ENCODE results near the gene CRYM. TPM values are rescaled to one million over a fixed set of nuclear protein-coding genes. Genes with fewer than 3 reads are reported as not detected.
"Not testable (repeated sequence)": the region's sequence is repeated elsewhere in the genome, so short reads cannot be mapped to it uniquely, and the experiment has no call there.

Gene CRYM
- total and polyA plus RNA-seq, 4 donors: 0.30 to 2.8 TPM; not detected in 2

DNA sequence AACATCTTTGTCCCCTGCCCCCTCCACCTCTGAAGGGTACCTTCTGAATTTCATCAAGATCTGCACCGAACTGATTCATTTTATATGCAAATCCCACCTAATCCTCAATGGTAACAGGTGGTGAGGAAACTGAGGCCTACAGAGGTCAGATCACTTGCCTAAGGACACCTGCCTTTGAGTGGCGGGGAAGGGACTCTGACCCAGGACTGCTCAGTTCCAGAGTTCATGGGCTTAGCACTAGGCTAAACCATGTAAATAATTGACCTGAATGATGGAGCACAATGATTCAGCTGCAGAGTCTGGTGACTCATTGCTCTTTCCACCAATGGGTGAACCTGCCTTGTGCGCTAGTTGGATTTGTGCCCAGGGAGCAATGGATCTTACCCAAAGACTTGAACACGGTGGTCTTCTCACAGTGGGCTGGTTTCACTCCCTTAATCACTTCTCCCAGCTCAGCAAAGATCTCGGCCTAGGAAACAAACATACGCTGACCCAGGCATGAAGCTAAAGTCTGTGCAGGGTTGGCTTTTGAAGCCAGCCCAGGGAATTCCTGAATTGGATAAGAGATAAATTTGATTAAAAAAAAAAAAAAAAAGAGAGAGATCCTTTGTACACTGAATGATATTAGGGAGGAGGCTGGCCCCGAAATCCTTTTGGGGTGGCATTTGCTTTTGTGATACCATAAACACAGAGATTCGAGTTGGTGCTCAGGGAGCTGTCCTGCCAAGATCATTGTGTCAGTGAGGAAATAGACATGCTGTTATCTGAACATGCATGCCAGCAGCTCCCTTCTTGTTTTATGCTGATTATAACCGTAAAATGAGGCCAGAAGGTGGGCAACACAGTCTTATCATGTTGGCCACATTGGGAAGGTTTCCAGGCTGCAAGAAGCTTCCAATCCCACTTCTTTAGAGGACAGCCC, 17.0 kb downstream of the CRYM start:
- Histone ChIP-seq H3K4me3 (ENCODE audit: low read length in 2 of 2) (no peak overlapping the region), H3K36me3 (ENCODE audit: control insufficient read depth in 1 of 2, insufficient read depth in 2 of 2, low read length in 1 of 2) (no peaks in the 10 kb centered on the region), H3K27ac (ENCODE audit: low read depth in 1 of 2, low read length in 2 of 2) (no peak overlapping the region), H3K9me3 (ENCODE audit: control insufficient read depth, low read length) (no peaks in the 10 kb centered on the region), H3K4me1 (ENCODE audit: control insufficient read depth in 1 of 2, insufficient read depth in 2 of 2, low read length in 2 of 2) (peaks cover 0 to 2% of the 10 kb centered on the region in 2 donors), H3K27me3 (ENCODE audit: control insufficient read depth in 1 of 2, insufficient read depth in 2 of 2, low read length in 1 of 2) (no peaks in the 10 kb centered on the region)
- WGBS, 2 donors: 68% methylated on average over 9 of the region's 9 CpGs
- DNase-seq (peak in 1 of 2 donors; percentile 65), ATAC-seq (ENCODE audit: low FRiP score) (no peak)
- intact Hi-C loops (cut with DNase I): no loop called here

DNA sequence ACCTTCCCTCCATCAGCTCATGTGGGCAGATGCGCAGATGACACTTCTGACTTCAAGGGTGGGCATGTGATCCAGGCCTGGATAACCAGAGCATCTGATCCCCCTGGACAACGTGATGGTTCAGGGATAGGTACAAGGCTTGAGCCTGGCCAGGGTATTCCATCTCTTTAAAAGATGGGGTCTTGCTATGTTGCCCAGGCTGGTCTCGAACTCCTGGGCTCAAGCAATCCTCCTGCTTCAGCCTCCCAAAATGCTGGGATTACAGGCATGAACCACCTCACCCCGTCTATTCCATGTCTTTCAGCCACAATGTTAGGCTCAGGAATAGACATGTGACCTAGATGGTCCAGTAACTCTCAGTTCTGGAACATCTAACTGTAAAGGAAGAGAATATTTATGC, 20.8 kb downstream of the CRYM start:
- Histone ChIP-seq H3K27me3 (ENCODE audit: control insufficient read depth in 1 of 2, insufficient read depth in 2 of 2, low read length in 1 of 2) (no peaks in the 10 kb centered on the region), H3K36me3 (ENCODE audit: control insufficient read depth in 1 of 2, insufficient read depth in 2 of 2, low read length in 1 of 2) (no peaks in the 10 kb centered on the region), H3K4me3 (ENCODE audit: low read length in 2 of 2) (no peak overlapping the region), H3K4me1 (ENCODE audit: control insufficient read depth in 1 of 2, insufficient read depth in 2 of 2, low read length in 2 of 2) (no peaks in the 10 kb centered on the region), H3K9me3 (ENCODE audit: control insufficient read depth, low read length) (no peaks in the 10 kb centered on the region), H3K27ac (ENCODE audit: low read depth in 1 of 2, low read length in 2 of 2) (no peak overlapping the region)
- DNase-seq: no peak
- WGBS, 2 donors: 92 to 95% methylated on average over 4 of the region's 4 CpGs
- intact Hi-C loops (cut with DNase I): no loop called here
- ATAC-seq (ENCODE audit: low FRiP score): no peak

DNA sequence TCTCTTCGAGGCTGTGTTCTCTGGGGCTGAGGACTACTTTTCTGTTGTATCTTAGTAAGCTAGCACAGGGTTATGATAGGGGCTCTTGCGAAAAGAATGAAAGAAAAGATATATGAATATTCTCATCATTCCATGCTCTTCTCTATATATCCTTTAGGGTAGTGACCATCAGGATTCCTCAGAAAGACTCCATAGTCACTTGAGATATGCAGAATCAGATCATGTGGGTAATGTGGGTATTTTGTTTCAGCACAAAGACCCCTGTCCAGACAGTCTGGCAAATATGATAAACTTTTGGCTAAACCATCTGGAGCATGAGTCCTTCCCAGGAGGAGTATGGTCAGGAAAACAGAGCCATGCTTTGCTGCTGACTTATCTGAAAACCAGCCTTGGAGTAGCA, 21.5 kb downstream of the CRYM start:
- H3K27ac ChIP-seq (ENCODE audit: low read depth in 1 of 2, low read length in 2 of 2): no peak overlapping the region
- WGBS, 2 donors: 93 to 96% methylated on average over 2 of the region's 2 CpGs
- ATAC-seq (ENCODE audit: low FRiP score): no peak

DNA sequence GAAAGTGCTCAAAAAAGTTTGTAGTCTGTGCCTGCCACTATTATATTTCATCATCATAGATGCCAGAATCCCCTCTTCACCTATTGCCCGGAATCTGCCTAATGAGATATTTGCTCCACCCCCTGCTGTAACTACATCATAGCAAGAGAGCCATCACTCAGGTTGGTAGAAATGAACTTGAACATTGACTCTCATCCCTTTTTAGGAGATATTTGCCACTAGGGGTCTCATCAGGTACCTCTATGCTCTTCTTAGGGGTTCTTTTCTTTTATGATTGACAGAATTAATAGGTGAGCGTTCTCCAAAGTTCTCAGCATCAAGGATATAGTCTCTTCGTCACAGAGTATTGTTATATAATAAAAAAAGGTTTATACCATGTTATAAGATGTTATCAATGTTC, 24.6 kb downstream of the CRYM start:
- Histone ChIP-seq H3K27me3 (ENCODE audit: control insufficient read depth in 1 of 2, insufficient read depth in 2 of 2, low read length in 1 of 2) (peaks cover 0 to 1% of the 10 kb centered on the region in 2 donors), H3K36me3 (ENCODE audit: control insufficient read depth in 1 of 2, insufficient read depth in 2 of 2, low read length in 1 of 2) (no peaks in the 10 kb centered on the region), H3K4me3 (ENCODE audit: low read length in 2 of 2) (no peak overlapping the region), H3K9me3 (ENCODE audit: control insufficient read depth, low read length) (no peaks in the 10 kb centered on the region), H3K27ac (ENCODE audit: low read depth in 1 of 2, low read length in 2 of 2) (no peak overlapping the region), H3K4me1 (ENCODE audit: control insufficient read depth in 1 of 2, insufficient read depth in 2 of 2, low read length in 2 of 2) (no peaks in the 10 kb centered on the region)
- intact Hi-C loops (cut with DNase I): no loop called here
- DNase-seq: no peak
- no peak for ATAC-seq (ENCODE audit: low FRiP score)
- 91 to 94% methylated on average over 3 of the region's 3 CpGs for WGBS, 2 donors

More for the DNA sequence above, 21.5 kb downstream of the CRYM start:
- DNase-seq: no peak
- Histone ChIP-seq H3K4me3 (ENCODE audit: low read length in 2 of 2) (no peak overlapping the region), H3K4me1 (ENCODE audit: control insufficient read depth in 1 of 2, insufficient read depth in 2 of 2, low read length in 2 of 2) (no peaks in the 10 kb centered on the region), H3K9me3 (ENCODE audit: control insufficient read depth, low read length) (no peaks in the 10 kb centered on the region), H3K36me3 (ENCODE audit: control insufficient read depth in 1 of 2, insufficient read depth in 2 of 2, low read length in 1 of 2) (no peaks in the 10 kb centered on the region), H3K27me3 (ENCODE audit: control insufficient read depth in 1 of 2, insufficient read depth in 2 of 2, low read length in 1 of 2) (no peaks in the 10 kb centered on the region)
- intact Hi-C loops (cut with DNase I): no loop called here

DNA sequence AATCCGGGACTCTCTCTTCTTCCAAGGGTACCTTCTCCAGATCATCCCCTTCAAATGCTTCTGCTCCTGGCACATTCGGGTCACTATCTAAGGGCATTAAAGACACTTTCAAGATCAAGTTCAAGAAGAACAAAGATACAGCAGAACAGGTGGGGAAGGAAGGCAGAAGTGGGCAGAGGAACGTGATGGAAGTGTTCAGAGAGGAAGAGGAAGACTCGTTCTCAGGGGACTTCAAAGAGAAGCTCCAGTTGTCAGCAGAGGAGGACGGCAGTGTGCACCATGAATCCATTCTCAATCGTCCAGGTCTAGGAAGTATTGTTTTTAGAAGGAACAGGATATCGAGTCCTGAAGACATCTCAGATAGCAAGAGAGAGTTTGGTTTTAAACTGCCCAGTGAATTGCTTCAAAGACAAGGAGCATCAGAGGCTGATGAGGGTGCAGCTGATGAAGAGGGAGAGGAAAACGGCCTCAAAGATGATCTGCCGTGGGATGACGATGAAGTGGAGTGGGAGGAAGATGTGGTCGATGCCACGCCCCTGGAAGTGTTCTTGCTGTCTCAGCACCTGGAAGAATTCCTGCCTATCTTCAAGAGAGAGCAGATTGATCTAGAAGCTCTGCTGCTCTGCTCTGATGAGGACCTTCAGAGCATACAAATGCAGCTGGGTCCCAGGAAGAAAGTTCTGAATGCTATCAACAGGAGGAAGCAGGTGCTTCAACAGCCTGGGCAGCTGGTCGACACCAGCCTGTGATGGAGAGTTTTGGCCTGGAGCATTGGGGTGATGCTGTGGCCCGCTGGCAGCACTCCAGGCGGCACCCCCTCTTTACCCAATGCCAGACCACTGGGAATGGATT, 27.8 kb downstream of the CRYM start:
- ATAC-seq (ENCODE audit: low FRiP score): no peak

DNA sequence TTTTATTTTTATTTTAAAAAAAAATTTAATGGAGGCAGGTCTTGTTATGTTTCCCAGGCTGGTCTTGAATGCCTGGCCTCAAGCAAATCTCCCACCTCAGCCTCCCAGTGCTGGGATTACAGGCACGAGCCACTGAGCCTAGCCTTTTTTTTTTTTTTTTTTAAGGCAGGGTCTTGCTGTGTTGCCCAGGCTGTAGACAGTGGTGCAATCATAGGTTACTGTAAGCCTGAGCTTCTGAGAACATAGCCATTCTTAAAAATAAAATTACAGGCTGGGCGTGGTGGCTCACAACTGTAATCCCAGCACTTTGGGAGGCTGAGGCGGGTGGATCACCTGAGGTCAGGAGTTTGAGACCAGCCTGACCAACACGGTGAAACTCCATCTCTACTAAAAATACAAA, 29.9 kb downstream of the CRYM start:
- intact Hi-C loops (cut with DNase I); ATAC-seq (ENCODE audit: low FRiP score); H3K4me1 ChIP-seq (ENCODE audit: control insufficient read depth in 1 of 2, insufficient read depth in 2 of 2, low read length in 2 of 2); H3K27ac ChIP-seq (ENCODE audit: low read depth in 1 of 2, low read length in 2 of 2); DNase-seq; H3K27me3 ChIP-seq (ENCODE audit: control insufficient read depth in 1 of 2, insufficient read depth in 2 of 2, low read length in 1 of 2); H3K9me3 ChIP-seq (ENCODE audit: control insufficient read depth, low read length); H3K36me3 ChIP-seq (ENCODE audit: control insufficient read depth in 1 of 2, insufficient read depth in 2 of 2, low read length in 1 of 2); H3K4me3 ChIP-seq (ENCODE audit: low read length in 2 of 2): not testable (repeated sequence)
- WGBS, 2 donors: 82 to 86% methylated on average over 4 of the region's 4 CpGs

More for the DNA sequence above, 27.8 kb downstream of the CRYM start:
- H3K4me3 ChIP-seq (ENCODE audit: low read length in 2 of 2): no peak overlapping the region
- no peaks in the 10 kb centered on the region for H3K4me1 ChIP-seq (ENCODE audit: control insufficient read depth in 1 of 2, insufficient read depth in 2 of 2, low read length in 2 of 2)
- 86 to 88% methylated on average over 15 of the region's 15 CpGs for WGBS, 2 donors
- peaks cover 0 to 1% of the 10 kb centered on the region in 2 donors for H3K27me3 ChIP-seq (ENCODE audit: control insufficient read depth in 1 of 2, insufficient read depth in 2 of 2, low read length in 1 of 2)
- H3K27ac ChIP-seq (ENCODE audit: low read depth in 1 of 2, low read length in 2 of 2): no peak overlapping the region
- no peaks in the 10 kb centered on the region for H3K9me3 ChIP-seq (ENCODE audit: control insufficient read depth, low read length)
- intact Hi-C loops (cut with DNase I): no loop called here
- DNase-seq: no peak
- H3K36me3 ChIP-seq (ENCODE audit: control insufficient read depth in 1 of 2, insufficient read depth in 2 of 2, low read length in 1 of 2): no peaks in the 10 kb centered on the region

DNA sequence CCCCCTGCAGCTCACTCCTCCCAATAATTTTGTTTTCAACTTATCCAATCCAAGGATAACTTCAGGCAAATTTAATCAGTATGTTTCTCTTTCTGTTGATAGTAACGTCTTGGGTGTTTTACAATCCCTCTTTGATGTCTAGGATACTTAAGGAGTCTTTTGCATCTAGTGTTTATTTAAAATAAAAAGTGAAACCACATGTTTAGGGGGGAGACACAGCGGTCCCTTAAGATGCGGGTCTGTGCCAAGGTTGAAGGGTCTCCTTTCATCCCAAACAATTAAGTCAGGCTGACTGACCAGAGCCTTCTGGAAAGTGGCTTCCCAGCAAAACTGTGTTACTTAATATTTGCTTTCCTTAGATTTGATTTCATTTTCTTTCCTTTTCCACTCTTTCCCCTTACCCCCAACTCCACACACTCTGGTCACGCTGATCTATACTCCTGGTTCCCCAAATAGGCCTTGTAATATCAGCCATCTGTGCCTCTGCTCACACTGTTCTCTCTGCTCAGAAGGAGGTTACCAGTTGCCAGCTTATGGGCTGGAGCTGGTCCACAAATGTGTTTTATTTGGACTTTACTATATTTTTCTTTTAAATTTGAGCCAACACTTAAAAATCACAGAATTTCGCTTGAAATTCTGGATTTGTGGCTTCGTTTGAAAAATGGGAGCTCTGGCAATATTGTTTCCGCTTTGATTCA, 33.4 kb downstream of the CRYM start:
- H3K27me3 ChIP-seq (ENCODE audit: control insufficient read depth in 1 of 2, insufficient read depth in 2 of 2, low read length in 1 of 2): no peaks in the 10 kb centered on the region
- 7 to 12% methylated on average over 7 of the region's 7 CpGs for WGBS, 2 donors
- no peaks in the 10 kb centered on the region for H3K9me3 ChIP-seq (ENCODE audit: control insufficient read depth, low read length)

DNA sequence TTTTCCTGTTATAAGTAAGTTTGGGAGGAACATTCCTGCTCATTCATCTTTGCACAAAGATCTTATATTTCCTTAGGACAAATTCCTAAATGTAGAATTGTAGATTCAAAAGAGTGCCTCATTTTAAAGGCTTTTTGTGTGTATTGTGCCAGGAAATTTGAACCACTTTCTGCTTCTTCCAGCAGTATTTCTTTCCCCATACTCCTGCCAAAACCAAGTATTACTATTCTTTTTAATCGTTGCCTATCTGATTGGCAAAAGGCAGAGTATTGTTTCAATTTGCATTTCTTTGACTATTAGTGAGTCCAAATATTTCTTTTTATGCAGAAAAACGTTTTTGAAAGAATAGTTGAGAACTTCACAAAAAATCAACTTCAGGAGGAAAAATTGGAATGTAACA, 35.3 kb downstream of the CRYM start:
- H3K4me1 ChIP-seq (ENCODE audit: control insufficient read depth in 1 of 2, insufficient read depth in 2 of 2, low read length in 2 of 2): no peaks in the 10 kb centered on the region
- H3K36me3 ChIP-seq (ENCODE audit: control insufficient read depth in 1 of 2, insufficient read depth in 2 of 2, low read length in 1 of 2): no peaks in the 10 kb centered on the region
- ATAC-seq (ENCODE audit: low FRiP score): no peak
- intact Hi-C loops (cut with DNase I): no loop called here
- no peak overlapping the region for H3K27ac ChIP-seq (ENCODE audit: low read depth in 1 of 2, low read length in 2 of 2)
- H3K27me3 ChIP-seq (ENCODE audit: control insufficient read depth in 1 of 2, insufficient read depth in 2 of 2, low read length in 1 of 2): no peaks in the 10 kb centered on the region
- no peak for DNase-seq
- no peaks in the 10 kb centered on the region for H3K9me3 ChIP-seq (ENCODE audit: control insufficient read depth, low read length)
- 2 to 4% methylated on average over 2 of the region's 2 CpGs for WGBS, 2 donors
- no peak overlapping the region for H3K4me3 ChIP-seq (ENCODE audit: low read length in 2 of 2)

More for the DNA sequence above, 33.4 kb downstream of the CRYM start:
- H3K36me3 ChIP-seq (ENCODE audit: control insufficient read depth in 1 of 2, insufficient read depth in 2 of 2, low read length in 1 of 2): no peaks in the 10 kb centered on the region
- intact Hi-C loops (cut with DNase I): no loop called here
- H3K4me1 ChIP-seq (ENCODE audit: control insufficient read depth in 1 of 2, insufficient read depth in 2 of 2, low read length in 2 of 2): no peaks in the 10 kb centered on the region
- H3K27ac ChIP-seq (ENCODE audit: low read depth in 1 of 2, low read length in 2 of 2): no peak overlapping the region
- no peak overlapping the region for H3K4me3 ChIP-seq (ENCODE audit: low read length in 2 of 2)
- ATAC-seq (ENCODE audit: low FRiP score) (no peak), DNase-seq (no peak)
